NB4 (cell line): ENCODE data around the gene SCARB1.

Experiments used
- DNase-seq: peaks from one replicate; pipeline ENCODE4 v3.0.0; 2010; ENCODE audit warnings: low read depth
- H3K4me3 ChIP-seq: one replicate; pipeline ENCODE4 v1.5.1; 2011; ENCODE audit warnings: mild to moderate bottlenecking, low read depth, low read length, moderate library complexity
- MYC ChIP-seq: IDR thresholded peaks from 2 replicates; pipeline ENCODE4 v1.6.1; 2011; ENCODE audit warnings: low read depth, low read length
- POLR2A ChIP-seq: IDR thresholded peaks from 2 replicates; pipeline ENCODE4 v1.6.1; 2011; ENCODE audit warnings: mild to moderate bottlenecking; ENCODE audit not compliant: insufficient read length; ENCODE audit errors: extremely low read depth
- TF ChIP-seq, protein P1 (sequence below): IDR thresholded peaks from 2 replicates; pipeline ENCODE4 v1.6.1; 2011; ENCODE audit warnings: low read depth, low read length
- TF ChIP-seq, protein P2 (sequence below): IDR thresholded peaks from one replicate; pipeline ENCODE4 v1.5.1; 2012; ENCODE audit warnings: low read depth, low read length

Gene SCARB1

DNA sequence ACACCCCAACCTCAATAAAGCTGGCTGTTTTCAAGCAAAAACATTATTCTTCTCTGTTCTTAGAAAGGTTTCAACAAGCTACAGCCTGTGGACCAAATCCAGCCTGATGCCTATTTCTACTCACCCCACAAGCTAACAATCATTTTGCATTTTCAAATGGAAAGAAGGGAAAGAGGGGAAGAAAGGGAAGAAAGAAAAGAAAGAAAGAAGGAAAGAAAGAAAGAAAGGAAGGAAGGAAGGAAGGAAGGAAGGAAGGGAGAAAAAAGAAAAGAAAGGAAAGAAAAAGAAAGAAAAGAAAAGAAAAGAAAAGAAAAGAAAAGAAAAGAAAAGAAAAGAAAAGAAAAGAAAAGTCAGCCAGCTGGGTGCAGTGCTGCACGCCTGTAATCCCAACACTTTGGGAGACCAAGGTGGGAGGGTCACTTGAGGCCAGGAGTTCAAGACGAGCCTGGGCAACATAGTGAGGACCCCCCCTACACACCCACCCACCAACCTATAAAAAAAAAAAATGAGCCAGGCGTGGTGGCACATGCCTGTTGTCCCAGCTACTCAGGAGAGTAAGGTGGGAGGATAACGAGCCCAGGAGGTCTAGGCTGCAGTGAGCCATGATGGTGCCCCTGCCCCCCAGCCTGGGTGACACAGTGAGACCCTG, 26.3 kb downstream of the SCARB1 start:
- no peak overlapping the region for H3K4me3 ChIP-seq
- no peak for TF ChIP-seq POLR2A
- no peak for DNase-seq

DNA sequence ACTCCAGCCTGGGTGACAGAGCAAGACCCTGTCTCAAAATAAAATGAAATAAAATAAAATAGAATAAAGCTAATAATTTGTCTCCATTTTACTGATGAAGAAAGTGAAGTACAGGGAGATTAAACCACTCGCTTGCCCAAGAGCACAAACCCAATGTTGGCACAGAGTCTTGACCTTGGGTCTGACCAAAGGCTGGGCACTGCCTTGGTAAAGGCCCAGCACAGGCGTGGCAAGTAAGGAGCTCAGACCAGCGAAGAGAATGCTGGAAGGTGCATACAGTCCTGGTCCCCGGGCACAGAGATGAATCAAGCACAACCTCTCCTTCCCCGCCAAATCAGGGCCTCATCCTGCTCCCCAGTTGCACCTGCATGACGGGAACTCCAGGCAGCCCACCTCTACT, 26.9 kb downstream of the SCARB1 start:
- TF ChIP-seq POLR2A (no peak), MYC (no peak)
- TF ChIP-seq, protein P1, sequence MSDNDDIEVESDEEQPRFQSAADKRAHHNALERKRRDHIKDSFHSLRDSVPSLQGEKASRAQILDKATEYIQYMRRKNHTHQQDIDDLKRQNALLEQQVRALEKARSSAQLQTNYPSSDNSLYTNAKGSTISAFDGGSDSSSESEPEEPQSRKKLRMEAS = no peak
- TF ChIP-seq, protein P2, sequence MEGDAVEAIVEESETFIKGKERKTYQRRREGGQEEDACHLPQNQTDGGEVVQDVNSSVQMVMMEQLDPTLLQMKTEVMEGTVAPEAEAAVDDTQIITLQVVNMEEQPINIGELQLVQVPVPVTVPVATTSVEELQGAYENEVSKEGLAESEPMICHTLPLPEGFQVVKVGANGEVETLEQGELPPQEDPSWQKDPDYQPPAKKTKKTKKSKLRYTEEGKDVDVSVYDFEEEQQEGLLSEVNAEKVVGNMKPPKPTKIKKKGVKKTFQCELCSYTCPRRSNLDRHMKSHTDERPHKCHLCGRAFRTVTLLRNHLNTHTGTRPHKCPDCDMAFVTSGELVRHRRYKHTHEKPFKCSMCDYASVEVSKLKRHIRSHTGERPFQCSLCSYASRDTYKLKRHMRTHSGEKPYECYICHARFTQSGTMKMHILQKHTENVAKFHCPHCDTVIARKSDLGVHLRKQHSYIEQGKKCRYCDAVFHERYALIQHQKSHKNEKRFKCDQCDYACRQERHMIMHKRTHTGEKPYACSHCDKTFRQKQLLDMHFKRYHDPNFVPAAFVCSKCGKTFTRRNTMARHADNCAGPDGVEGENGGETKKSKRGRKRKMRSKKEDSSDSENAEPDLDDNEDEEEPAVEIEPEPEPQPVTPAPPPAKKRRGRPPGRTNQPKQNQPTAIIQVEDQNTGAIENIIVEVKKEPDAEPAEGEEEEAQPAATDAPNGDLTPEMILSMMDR = no peak
- DNase-seq = no peak
- H3K4me3 ChIP-seq = no peak overlapping the region

DNA sequence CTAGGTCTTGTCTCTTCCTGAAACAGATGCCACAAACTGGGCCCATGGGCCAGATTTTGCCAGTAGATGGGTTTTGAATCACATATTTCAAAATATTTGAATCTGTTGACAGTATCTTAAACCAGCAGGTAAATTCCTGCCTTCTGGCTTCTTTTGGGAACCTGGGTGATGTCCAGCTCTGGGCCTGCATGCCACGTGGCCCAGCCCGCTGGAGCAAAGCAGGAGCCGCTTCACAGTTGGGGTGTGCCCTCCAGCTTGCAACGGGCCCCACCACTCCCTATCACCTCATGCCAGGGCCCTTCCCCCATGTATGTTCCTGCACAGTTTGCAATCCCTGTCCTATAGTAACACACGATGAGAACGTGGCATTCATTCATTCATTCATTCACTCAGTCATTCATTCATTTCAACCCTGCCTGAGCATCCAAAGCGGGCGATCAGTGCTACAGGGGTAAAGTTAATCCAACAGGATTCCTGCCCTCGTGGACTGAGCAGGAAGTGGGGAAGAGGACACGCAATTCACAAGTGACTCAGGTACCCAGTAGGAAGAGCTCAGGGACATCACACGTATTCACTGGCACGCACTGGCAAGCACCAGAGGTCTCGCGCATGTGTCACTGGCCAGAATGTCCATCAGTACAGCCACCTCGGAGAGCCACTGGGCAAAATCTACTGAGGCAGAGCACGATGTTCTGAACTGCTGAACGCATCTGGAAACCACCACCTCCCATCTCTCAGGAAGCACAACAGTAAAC, 27.8 kb downstream of the SCARB1 start:
- TF ChIP-seq, protein P1 = no peak
- TF ChIP-seq MYC (no peak), POLR2A (no peak)
- TF ChIP-seq, protein P2 = no peak
- DNase-seq = no peak
- H3K4me3 ChIP-seq = no peak overlapping the region

DNA sequence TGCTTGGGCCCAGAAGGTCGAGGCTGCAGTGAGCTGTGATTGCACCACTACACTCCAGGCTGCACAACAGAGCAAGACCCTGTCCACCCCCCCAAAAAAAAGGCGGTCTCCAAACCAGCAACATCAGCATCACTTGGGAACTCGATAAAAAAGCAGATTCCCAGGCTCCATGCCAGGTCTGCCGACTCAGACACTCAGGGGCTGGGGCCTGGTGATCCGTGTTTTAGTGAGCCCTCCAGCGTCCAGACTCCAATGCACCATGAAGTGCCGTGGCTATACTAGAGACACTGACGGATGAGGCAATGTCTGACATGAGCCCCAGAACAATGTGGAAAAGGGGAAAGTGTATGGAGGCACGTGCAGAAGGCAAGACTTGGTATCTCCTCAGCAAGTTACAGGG, 28.8 kb downstream of the SCARB1 start:
- DNase-seq = no peak
- no peak overlapping the region for H3K4me3 ChIP-seq
- TF ChIP-seq, protein P2 = no peak
- TF ChIP-seq POLR2A (no peak), MYC (no peak)
- TF ChIP-seq, protein P1 = no peak

DNA sequence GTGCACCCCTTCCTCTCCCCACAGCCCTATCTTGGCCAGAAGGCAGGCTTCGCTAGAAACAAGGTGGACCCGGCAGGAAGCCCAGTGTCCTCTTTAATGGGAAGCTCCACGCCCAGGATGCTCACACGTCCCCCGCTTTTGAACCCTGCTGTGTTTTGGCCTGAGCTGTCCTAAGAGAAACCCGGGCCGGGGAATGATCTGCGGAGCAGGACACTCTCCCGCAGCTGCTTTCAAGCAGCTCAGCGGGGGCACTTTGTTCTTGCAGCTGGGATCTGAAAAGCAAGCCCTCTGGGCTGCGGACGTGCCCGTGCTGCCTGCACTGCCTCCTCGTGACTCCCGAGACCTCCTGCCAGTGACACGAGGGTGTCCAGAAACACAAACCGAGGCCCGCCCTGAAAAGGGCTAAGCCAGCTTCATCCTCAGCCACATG, 30.0 kb downstream of the SCARB1 start:
- no peak overlapping the region for H3K4me3 ChIP-seq
- DNase-seq = no peak
- TF ChIP-seq POLR2A (no peak), MYC (no peak)
- TF ChIP-seq, protein P2 = no peak
- TF ChIP-seq, protein P1 = no peak

DNA sequence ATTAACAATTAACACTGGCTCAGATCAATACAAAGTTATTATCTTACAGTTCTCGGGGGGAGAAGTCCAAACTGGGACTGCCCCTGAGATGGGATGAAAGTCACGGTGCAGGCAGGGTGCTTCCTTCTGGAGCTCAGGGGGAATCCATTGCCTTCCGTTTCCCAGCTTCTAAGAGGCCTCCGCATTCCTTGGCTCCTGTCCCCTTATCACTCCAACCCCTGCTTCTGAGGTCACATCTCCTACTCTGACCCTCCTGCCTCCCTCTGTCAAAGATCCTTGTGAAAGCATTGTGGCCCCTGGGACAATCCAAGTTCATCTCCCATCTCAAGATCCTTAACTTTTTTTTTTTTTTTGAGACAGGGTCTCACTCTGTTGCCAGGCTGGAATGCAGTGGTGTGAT, 30.8 kb downstream of the SCARB1 start:
- TF ChIP-seq, protein P1 = no peak
- TF ChIP-seq POLR2A = no peak
- TF ChIP-seq MYC = no peak
- TF ChIP-seq, protein P2 = no peak
- H3K4me3 ChIP-seq = no peak overlapping the region
- DNase-seq = no peak
